DOHH2 (cell line): ENCODE results near the gene TESK2.

Source experiments
- H3F3A ChIP-seq: fragments of 200-600 bp; sonication (generic), shearing (Covaris generic); 2 replicates; pipeline ENCODE4 v1.6.0; 2016; ENCODE audit warnings: antibody characterized with exemption, mild to moderate bottlenecking; ENCODE audit not compliant: control insufficient read depth, insufficient read depth
- H3K27ac ChIP-seq: fragments of 200-600 bp; sonication (generic); 2 replicates; pipeline ENCODE4 v1.5.1; 2014; ENCODE audit warnings: low read depth, mild to moderate bottlenecking, low read length, moderate library complexity
- H3K27me3 ChIP-seq: fragments of 200-600 bp; sonication (generic); 2 replicates; pipeline ENCODE4 v1.6.1; 2014; ENCODE audit warnings: mild to moderate bottlenecking, low read length, mixed read lengths; ENCODE audit not compliant: control insufficient read depth
- H3K36me3 ChIP-seq: fragments of 200-600 bp; sonication (generic); 2 replicates; pipeline ENCODE4 v1.6.1; 2014; ENCODE audit warnings: mild to moderate bottlenecking, low read length, moderate library complexity, mixed read lengths; ENCODE audit not compliant: control insufficient read depth
- H3K4me1 ChIP-seq: fragments of 200-600 bp; sonication (generic); 2 replicates; pipeline ENCODE4 v1.6.1; 2014; ENCODE audit warnings: mild to moderate bottlenecking, low read length, mixed read lengths; ENCODE audit not compliant: control insufficient read depth
- H3K4me2 ChIP-seq: fragments of 200-600 bp; sonication (generic); 2 replicates; pipeline ENCODE4 v1.6.0; 2014; ENCODE audit warnings: mild to moderate bottlenecking, low read length, moderate library complexity
- H3K4me3 ChIP-seq: fragments of 200-600 bp; sonication (generic); 2 replicates; pipeline ENCODE4 v1.5.1; 2014; ENCODE audit warnings: mild to moderate bottlenecking, low read length, mixed read lengths
- H3K79me2 ChIP-seq: fragments of 200-600 bp; sonication (generic); 2 replicates; pipeline ENCODE4 v1.6.1; 2014; ENCODE audit warnings: mild to moderate bottlenecking, low read length, mixed read lengths; ENCODE audit not compliant: control insufficient read depth
- H3K9me2 ChIP-seq: fragments of 200-600 bp; sonication (generic); replicated peaks from 2 replicates; pipeline ENCODE4 v1.6.1; 2014; ENCODE audit warnings: mild to moderate bottlenecking, low read length, mixed read lengths; ENCODE audit not compliant: control insufficient read depth
- H3K9me3 ChIP-seq: fragments of 200-600 bp; sonication (generic); 2 replicates; pipeline ENCODE4 v1.6.1; 2014; ENCODE audit warnings: antibody characterized with exemption, low read length, mixed read lengths; ENCODE audit not compliant: control insufficient read depth, insufficient read depth
- H4K20me1 ChIP-seq: fragments of 200-600 bp; sonication (generic); 2 replicates; pipeline ENCODE4 v1.6.0; 2014; ENCODE audit warnings: low read depth, mild to moderate bottlenecking, antibody characterized with exemption, low read length, moderate library complexity; ENCODE audit not compliant: control insufficient read depth, insufficient read depth
- EZH2phosphoT487 ChIP-seq: fragments of 200-600 bp; sonication (generic); IDR thresholded peaks from 2 replicates; pipeline ENCODE4 v1.6.1; 2017; ENCODE audit warnings: borderline replicate concordance, mild to moderate bottlenecking, antibody characterized with exemption, low read length, moderate library complexity, mixed read lengths
- TF ChIP-seq, protein P1 (sequence below): fragments of 200-600 bp; sonication (generic); IDR thresholded peaks from one replicate; pipeline ENCODE4 v1.5.1; 2014; ENCODE audit warnings: antibody characterized with exemption, mild to moderate bottlenecking, low read depth, low read length; ENCODE audit not compliant: poor library complexity, severe bottlenecking

TESK2 gene

DNA sequence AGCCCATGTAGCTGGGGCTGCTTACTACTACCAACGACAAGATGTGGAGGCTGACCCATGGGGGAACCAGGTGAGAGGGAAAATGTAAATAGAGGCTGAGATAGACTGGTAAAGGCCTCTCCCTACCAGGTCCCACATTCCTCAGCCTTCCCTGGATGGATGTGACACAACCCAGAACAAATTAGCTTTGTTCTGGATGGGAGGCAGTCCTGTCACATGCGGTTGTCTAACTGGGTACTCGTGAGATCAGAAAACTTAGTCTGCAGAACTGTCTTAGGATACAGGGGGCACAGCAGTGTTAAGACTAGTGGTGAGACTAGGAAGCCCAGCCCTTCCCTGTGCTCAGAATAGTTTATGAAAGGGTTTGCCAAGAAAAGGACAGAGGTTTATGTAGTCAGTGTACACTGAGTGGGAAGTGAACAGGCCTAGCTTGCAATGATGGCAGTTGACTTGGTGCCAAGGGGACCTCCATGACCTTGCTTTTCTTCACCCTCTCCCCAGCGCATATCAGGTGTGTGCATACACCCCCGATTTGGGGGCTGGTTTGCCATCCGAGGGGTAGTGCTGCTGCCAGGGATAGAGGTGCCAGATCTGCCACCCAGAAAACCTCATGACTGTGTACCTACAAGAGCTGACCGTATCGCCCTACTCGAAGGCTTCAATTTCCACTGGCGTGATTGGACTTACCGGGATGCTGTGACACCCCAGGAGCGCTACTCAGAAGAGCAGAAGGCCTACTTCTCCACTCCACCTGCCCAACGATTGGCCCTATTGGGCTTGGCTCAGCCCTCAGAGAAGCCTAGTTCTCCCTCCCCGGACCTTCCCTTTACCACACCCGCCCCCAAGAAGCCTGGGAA is 17.6 kb upstream of the TESK2 start:
- H3K36me3 ChIP-seq = peaks cover 63% of the 10 kb centered on the region
- no peaks in the 10 kb centered on the region for H3K79me2 ChIP-seq
- H3K4me2 ChIP-seq = no peak overlapping the region
- H3K9me2 ChIP-seq = no peaks in the 10 kb centered on the region
- H3F3A ChIP-seq = peaks cover 46% of the 10 kb centered on the region
- TF ChIP-seq EZH2phosphoT487 = no peak
- TF ChIP-seq, protein P1, sequence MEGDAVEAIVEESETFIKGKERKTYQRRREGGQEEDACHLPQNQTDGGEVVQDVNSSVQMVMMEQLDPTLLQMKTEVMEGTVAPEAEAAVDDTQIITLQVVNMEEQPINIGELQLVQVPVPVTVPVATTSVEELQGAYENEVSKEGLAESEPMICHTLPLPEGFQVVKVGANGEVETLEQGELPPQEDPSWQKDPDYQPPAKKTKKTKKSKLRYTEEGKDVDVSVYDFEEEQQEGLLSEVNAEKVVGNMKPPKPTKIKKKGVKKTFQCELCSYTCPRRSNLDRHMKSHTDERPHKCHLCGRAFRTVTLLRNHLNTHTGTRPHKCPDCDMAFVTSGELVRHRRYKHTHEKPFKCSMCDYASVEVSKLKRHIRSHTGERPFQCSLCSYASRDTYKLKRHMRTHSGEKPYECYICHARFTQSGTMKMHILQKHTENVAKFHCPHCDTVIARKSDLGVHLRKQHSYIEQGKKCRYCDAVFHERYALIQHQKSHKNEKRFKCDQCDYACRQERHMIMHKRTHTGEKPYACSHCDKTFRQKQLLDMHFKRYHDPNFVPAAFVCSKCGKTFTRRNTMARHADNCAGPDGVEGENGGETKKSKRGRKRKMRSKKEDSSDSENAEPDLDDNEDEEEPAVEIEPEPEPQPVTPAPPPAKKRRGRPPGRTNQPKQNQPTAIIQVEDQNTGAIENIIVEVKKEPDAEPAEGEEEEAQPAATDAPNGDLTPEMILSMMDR = no peak
- H3K27ac ChIP-seq = no peak overlapping the region
- no peak overlapping the region for H3K4me3 ChIP-seq
- no peaks in the 10 kb centered on the region for H4K20me1 ChIP-seq
- H3K27me3 ChIP-seq = no peaks in the 10 kb centered on the region
- no peaks in the 10 kb centered on the region for H3K9me3 ChIP-seq
- H3K4me1 ChIP-seq = no peaks in the 10 kb centered on the region

DNA sequence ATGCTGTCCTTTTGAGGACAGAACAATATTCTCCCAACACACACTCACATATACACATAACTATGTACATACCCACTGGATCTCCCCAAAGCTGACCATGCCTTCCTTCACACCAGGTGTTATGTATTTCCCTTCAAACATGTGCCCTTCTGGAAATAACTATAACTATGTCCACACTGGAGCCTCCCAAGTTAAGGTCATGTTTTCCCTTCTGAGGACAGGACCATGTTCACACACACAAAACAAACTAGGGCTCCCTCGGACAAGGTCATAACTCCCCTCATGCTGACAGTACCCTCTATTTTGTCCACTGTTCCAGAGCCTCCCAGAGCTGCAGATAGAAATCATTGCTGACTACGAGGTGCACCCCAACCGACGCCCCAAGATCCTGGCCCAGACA is 16.9 kb upstream of the TESK2 start:
- Histone ChIP-seq H3K9me2 (no peaks in the 10 kb centered on the region), H3K4me2 (no peak overlapping the region), H4K20me1 (no peaks in the 10 kb centered on the region), H3K4me3 (no peak overlapping the region), H3K79me2 (no peaks in the 10 kb centered on the region), H3K27ac (no peak overlapping the region), H3K4me1 (no peaks in the 10 kb centered on the region), H3K27me3 (no peaks in the 10 kb centered on the region), H3F3A (peaks cover 41% of the 10 kb centered on the region), H3K9me3 (no peaks in the 10 kb centered on the region), H3K36me3 (peaks cover 58% of the 10 kb centered on the region)
- TF ChIP-seq, protein P1 = no peak
- no peak for TF ChIP-seq EZH2phosphoT487

DNA sequence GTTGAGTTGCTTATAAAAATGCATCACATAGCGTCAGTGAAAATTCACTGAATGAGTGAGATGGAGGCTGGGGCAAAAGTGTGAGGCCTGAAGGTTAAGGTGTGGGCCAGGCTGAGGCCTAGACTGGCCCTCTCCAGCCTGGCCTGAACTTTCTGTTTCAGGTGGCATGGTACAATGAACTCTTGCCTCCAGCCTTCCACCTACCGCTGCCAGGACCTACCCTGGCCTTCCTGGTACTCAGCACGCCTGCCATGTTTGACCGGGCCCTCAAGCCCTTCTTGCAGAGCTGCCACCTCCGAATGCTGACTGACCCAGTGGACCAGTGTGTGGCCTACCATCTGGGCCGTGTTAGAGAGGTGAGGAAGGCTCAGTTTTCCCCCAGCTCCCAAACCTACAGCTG is 16.2 kb upstream of the TESK2 start:
- Histone ChIP-seq H3K4me1 (no peaks in the 10 kb centered on the region), H3K4me3 (no peak overlapping the region), H3K79me2 (no peaks in the 10 kb centered on the region), H3K36me3 (peaks cover 52% of the 10 kb centered on the region), H3K27me3 (no peaks in the 10 kb centered on the region), H3K4me2 (no peak overlapping the region), H3F3A (peaks cover 39% of the 10 kb centered on the region), H3K9me3 (no peaks in the 10 kb centered on the region), H3K9me2 (no peaks in the 10 kb centered on the region), H3K27ac (no peak overlapping the region), H4K20me1 (no peaks in the 10 kb centered on the region)
- TF ChIP-seq, protein P1 = no peak
- TF ChIP-seq EZH2phosphoT487 = no peak
